MM.1S (cell line): ENCODE data around the gene PDE10A.

Experiments
- DNase-seq: peaks from one replicate; pipeline ENCODE4 v3.0.0-alpha.2; 2015
- H2AFZ ChIP-seq: fragments of 300-600 bp; sonication (generic); 2 replicates; pipeline ENCODE4 v1.6.0; 2016; ENCODE audit warnings: antibody characterized with exemption, low read length
- H3F3A ChIP-seq: fragments of 300-600 bp; sonication (generic); 2 replicates; pipeline ENCODE4 v1.6.1; 2016; ENCODE audit warnings: mild to moderate bottlenecking, antibody characterized with exemption, low read length, moderate library complexity, mixed read lengths; ENCODE audit not compliant: insufficient read depth
- H3K27ac ChIP-seq: fragments of 300-600 bp; sonication (generic); 2 replicates; pipeline ENCODE4 v1.5.1; 2016; ENCODE audit warnings: mild to moderate bottlenecking, low read length
- H3K27me3 ChIP-seq: fragments of 300-600 bp; sonication (generic); replicated peaks from 2 replicates; pipeline ENCODE4 v1.6.0; 2016; ENCODE audit warnings: low read length; ENCODE audit not compliant: insufficient read depth
- H3K36me3 ChIP-seq: fragments of 300-600 bp; sonication (generic); replicated peaks from 2 replicates; pipeline ENCODE4 v1.6.1; 2016; ENCODE audit warnings: mild to moderate bottlenecking, low read length, mixed read lengths; ENCODE audit not compliant: insufficient read depth
- H3K4me1 ChIP-seq: fragments of 300-600 bp; sonication (generic); 2 replicates; pipeline ENCODE4 v1.6.1; 2016; ENCODE audit warnings: low read length, mixed read lengths
- H3K4me2 ChIP-seq: fragments of 300-600 bp; sonication (generic); 2 replicates; pipeline ENCODE4 v1.6.0; 2016; ENCODE audit warnings: low read depth, low read length
- H3K4me3 ChIP-seq: fragments of 300-600 bp; sonication (generic); 2 replicates; pipeline ENCODE4 v1.5.1; 2016; ENCODE audit warnings: low read length, mixed read lengths
- H3K79me2 ChIP-seq: fragments of 300-600 bp; sonication (generic); 2 replicates; pipeline ENCODE4 v1.6.1; 2016; ENCODE audit warnings: mixed run types, low read length, mixed read lengths
- H3K9ac ChIP-seq: fragments of 300-600 bp; sonication (generic); 2 replicates; pipeline ENCODE4 v1.6.1; 2016; ENCODE audit warnings: low read length, mixed read lengths
- H3K9me2 ChIP-seq: fragments of 300-600 bp; sonication (generic); replicated peaks from 2 replicates; pipeline ENCODE4 v1.6.1; 2016; ENCODE audit warnings: mild to moderate bottlenecking, low read length, mixed read lengths; ENCODE audit not compliant: insufficient read depth
- H3K9me3 ChIP-seq: fragments of 300-600 bp; sonication (generic); replicated peaks from 2 replicates; pipeline ENCODE4 v1.6.1; 2016; ENCODE audit warnings: mild to moderate bottlenecking, low read length, mixed read lengths; ENCODE audit not compliant: insufficient read depth
- H4K20me1 ChIP-seq: fragments of 300-600 bp; sonication (generic); 2 replicates; pipeline ENCODE4 v1.6.1; 2016; ENCODE audit warnings: mild to moderate bottlenecking, low read length, moderate library complexity, mixed read lengths; ENCODE audit not compliant: insufficient read depth
- EZH2 ChIP-seq: fragments of 300-600 bp; sonication (generic); optimal IDR thresholded peaks from 2 replicates; pipeline ENCODE3; 2017; ENCODE audit warnings: low read depth, mild to moderate bottlenecking, antibody characterized with exemption, low read length, mixed read lengths
- EZH2phosphoT487 ChIP-seq: fragments of 300-600 bp; sonication (generic); IDR thresholded peaks from 2 replicates; pipeline ENCODE4 v1.6.1; 2018; ENCODE audit warnings: antibody characterized with exemption, low read length
- TF ChIP-seq, protein P1 (sequence below): fragments of 300-600 bp; sonication (generic); IDR thresholded peaks from 2 replicates; pipeline ENCODE4 v1.5.1; 2016; ENCODE audit warnings: antibody characterized with exemption, low read length, mixed read lengths

Gene PDE10A

DNA sequence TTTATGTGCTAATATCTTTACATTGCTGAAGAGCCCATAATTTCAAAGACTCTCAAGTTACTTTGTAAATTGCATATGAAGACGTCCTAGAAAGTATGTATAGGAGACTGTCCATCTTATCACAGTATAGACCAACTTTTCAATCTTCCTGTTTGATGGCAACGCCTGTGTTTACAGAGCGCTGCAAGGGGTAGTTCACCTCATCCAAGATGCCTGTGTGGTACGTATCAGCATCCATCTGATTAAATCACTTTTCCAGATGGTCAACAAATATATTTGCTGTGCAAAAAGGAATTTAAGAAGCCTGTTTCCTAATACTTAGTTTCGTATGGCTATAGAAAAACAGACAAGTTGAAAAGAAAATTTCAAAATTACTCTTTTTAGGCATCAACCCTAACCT, 17.9 kb upstream of the PDE10A start:
- Histone ChIP-seq H3K9ac (no peak overlapping the region), H4K20me1 (no peaks in the 10 kb centered on the region), H3K4me1 (no peaks in the 10 kb centered on the region), H3K27ac (no peak overlapping the region), H3K36me3 (no peaks in the 10 kb centered on the region), H3K9me2 (no peaks in the 10 kb centered on the region), H3K4me2 (no peak overlapping the region), H3K9me3 (no peaks in the 10 kb centered on the region), H3F3A (no peaks in the 10 kb centered on the region), H3K4me3 (no peak overlapping the region), H3K27me3 (no peaks in the 10 kb centered on the region), H3K79me2 (no peaks in the 10 kb centered on the region), H2AFZ (no peak overlapping the region)
- no peak for DNase-seq
- no peak for TF ChIP-seq EZH2
- TF ChIP-seq EZH2phosphoT487: no peak
- TF ChIP-seq, protein P1, sequence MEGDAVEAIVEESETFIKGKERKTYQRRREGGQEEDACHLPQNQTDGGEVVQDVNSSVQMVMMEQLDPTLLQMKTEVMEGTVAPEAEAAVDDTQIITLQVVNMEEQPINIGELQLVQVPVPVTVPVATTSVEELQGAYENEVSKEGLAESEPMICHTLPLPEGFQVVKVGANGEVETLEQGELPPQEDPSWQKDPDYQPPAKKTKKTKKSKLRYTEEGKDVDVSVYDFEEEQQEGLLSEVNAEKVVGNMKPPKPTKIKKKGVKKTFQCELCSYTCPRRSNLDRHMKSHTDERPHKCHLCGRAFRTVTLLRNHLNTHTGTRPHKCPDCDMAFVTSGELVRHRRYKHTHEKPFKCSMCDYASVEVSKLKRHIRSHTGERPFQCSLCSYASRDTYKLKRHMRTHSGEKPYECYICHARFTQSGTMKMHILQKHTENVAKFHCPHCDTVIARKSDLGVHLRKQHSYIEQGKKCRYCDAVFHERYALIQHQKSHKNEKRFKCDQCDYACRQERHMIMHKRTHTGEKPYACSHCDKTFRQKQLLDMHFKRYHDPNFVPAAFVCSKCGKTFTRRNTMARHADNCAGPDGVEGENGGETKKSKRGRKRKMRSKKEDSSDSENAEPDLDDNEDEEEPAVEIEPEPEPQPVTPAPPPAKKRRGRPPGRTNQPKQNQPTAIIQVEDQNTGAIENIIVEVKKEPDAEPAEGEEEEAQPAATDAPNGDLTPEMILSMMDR: no peak

DNA sequence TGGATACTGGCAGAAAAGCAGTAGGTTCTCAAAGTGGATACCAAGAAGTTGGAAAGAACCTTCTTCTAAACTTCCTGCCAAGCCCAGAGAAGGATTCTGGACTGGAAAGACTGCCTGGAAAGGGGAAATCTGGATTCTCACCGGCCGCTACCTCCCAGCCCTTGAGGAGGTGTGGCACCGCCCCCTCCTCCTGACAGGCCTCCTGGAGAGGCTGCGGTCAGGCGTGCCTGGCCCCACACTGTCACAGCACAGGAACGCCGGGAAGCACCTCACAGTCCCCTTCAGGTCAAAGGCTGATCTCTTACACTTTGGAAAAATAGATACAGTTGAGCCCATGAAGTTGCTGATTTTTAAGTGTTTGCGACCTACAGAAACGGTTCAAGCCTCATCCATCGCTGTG, 16.3 kb upstream of the PDE10A start:
- H3K9ac ChIP-seq: no peak overlapping the region
- H3K9me2 ChIP-seq: no peaks in the 10 kb centered on the region
- no peak overlapping the region for H3K4me3 ChIP-seq
- no peak for TF ChIP-seq EZH2
- TF ChIP-seq, protein P1: no peak
- TF ChIP-seq EZH2phosphoT487: no peak
- H3K9me3 ChIP-seq: no peaks in the 10 kb centered on the region
- no peak overlapping the region for H2AFZ ChIP-seq
- H3K4me2 ChIP-seq: no peak overlapping the region
- no peaks in the 10 kb centered on the region for H4K20me1 ChIP-seq
- no peaks in the 10 kb centered on the region for H3K27me3 ChIP-seq
- no peaks in the 10 kb centered on the region for H3K36me3 ChIP-seq
- H3F3A ChIP-seq: no peaks in the 10 kb centered on the region
- no peak overlapping the region for H3K27ac ChIP-seq
- DNase-seq: no peak
- H3K4me1 ChIP-seq: no peaks in the 10 kb centered on the region
- H3K79me2 ChIP-seq: no peaks in the 10 kb centered on the region

DNA sequence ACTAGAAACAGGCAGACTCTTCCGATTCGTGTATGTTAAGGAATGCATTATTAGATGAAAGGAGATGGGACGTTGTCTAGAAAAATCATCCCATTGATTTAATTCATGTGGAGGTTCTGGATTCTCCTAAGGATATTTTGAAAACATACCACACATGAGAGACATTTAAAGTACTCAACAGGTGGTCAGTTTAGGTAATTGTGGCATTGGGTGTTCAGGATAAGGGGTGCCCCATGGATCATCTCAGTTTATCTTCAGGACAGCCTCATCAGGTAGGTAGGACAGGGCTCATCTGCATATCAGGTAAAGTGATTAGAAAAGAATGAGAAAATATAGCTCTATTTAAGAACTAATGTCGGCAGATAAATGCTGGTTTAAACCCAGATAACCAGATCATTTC, 15.9 kb upstream of the PDE10A start:
- Histone ChIP-seq H3K4me1 (no peaks in the 10 kb centered on the region), H3K36me3 (no peaks in the 10 kb centered on the region), H3K9me2 (no peaks in the 10 kb centered on the region), H2AFZ (no peak overlapping the region), H4K20me1 (no peaks in the 10 kb centered on the region), H3K9ac (no peak overlapping the region), H3K9me3 (no peaks in the 10 kb centered on the region), H3K27ac (no peak overlapping the region), H3K4me3 (no peak overlapping the region), H3K79me2 (no peaks in the 10 kb centered on the region), H3K4me2 (no peak overlapping the region), H3K27me3 (no peaks in the 10 kb centered on the region), H3F3A (no peaks in the 10 kb centered on the region)
- TF ChIP-seq EZH2phosphoT487: no peak
- no peak for TF ChIP-seq EZH2
- TF ChIP-seq, protein P1: no peak
- no peak for DNase-seq

DNA sequence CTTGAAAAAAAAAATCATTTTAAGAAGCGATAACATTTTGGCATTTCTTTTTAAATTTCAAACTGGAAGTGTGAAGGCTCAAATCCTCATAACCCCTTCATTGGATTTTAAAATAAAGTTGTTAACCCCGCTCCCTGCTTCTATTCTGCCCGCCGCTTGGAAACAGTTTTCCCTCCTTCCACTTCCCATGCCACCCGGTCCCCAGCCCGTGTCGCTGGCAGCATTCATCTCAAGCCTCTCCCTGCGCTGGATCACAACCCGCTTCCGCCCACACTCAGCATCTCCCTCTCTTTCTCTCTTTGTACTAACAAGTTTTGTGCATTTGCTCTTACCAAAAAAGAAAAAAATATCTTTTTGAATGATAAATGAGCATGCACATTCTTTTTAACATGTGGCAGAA, 15.4 kb upstream of the PDE10A start:
- Histone ChIP-seq H3K9me3 (no peaks in the 10 kb centered on the region), H3K4me2 (no peak overlapping the region), H4K20me1 (no peaks in the 10 kb centered on the region), H3K4me3 (no peak overlapping the region), H3K79me2 (no peaks in the 10 kb centered on the region), H3K9me2 (no peaks in the 10 kb centered on the region), H3K27me3 (no peaks in the 10 kb centered on the region), H2AFZ (no peak overlapping the region), H3K27ac (no peak overlapping the region), H3F3A (no peaks in the 10 kb centered on the region), H3K9ac (no peak overlapping the region), H3K4me1 (no peaks in the 10 kb centered on the region), H3K36me3 (no peaks in the 10 kb centered on the region)
- DNase-seq: no peak
- TF ChIP-seq, protein P1: no peak
- TF ChIP-seq EZH2phosphoT487 (no peak), EZH2 (no peak)
